ENCODE results near the gene B3GAT3.

The B3GAT3 gene

DNA sequence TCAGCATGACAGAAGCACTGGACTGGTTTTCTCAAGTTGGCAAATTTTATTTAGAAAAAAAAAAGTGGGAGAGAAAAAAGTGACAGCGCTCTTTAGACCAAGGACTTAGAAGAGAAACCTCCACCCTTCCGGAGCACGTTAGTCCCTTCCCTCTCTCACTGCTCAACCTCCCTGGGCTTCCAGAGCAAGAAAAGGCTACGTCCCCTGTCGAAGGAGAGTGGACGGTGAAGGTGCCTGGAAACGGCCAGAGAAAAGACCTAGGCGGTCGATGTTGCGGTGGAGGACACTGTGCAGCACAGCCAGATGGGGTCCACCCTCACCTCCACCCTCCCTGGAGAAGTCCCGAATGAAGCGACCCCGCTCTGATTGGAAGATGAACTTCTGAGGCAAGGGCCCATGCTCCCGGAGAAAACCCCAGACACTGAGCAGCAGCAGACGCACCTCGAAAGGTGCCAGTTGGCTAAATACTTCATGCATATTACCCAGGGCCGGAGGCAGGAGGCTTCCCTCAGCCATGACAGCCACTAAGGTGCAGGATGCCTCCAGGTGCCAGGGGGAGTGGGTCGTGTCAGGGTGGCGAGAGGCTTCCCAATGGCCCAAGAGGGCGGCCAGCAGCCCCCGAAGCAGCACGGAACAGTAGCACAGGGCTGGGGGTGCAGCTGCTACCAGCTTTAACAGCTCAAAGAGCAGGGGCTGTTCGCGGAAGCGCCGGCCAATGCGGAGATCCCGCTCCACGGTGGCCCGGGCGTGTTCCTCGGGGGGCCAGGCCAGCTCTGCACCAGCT lies 25.2 kb upstream of the B3GAT3 start:
- Histone ChIP-seq H2AFZ (ENCODE audit: low read depth, low read length) (peak overlapping the region; percentile 48; the same call in 1 of the 2 replicates), H3K4me3 (ENCODE audit: low read depth in 1 of 2, low read length in 2 of 2) (peak overlapping the region in 1 of 2 experiments; percentile 49; a peak in 2 of 4 replicates), H3K4me1 (ENCODE audit: insufficient read depth, low read length) (peaks cover 45% of the 10 kb centered on the region), H4K20me1 (ENCODE audit: insufficient read depth, low read length) (peaks cover 16% of the 10 kb centered on the region), H3K79me2 (ENCODE audit: insufficient read depth, low read length) (peaks cover 81% of the 10 kb centered on the region), H3K4me2 (ENCODE audit: insufficient read depth, low read length) (peak overlapping the region; percentile 70), H3K27me3 (ENCODE audit: insufficient read depth, low read length, poor library complexity) (no peaks in the 10 kb centered on the region), H3K9ac (ENCODE audit: low read depth, low read length) (peak overlapping the region; percentile 43), H3K36me3 (ENCODE audit: insufficient read depth, low read length) (peaks cover 49% of the 10 kb centered on the region), H3K9me3 (ENCODE audit: insufficient read depth, low read length, severe bottlenecking) (no peaks in the 10 kb centered on the region), H3K27ac (ENCODE audit: low read length) (peak overlapping the region; percentile 66)
- DNase-seq (no peak), ATAC-seq (ENCODE audit: insufficient read depth, low read depth) (no peak; the same call in 2 of the 3 replicates)
- TF ChIP-seq, protein P1, sequence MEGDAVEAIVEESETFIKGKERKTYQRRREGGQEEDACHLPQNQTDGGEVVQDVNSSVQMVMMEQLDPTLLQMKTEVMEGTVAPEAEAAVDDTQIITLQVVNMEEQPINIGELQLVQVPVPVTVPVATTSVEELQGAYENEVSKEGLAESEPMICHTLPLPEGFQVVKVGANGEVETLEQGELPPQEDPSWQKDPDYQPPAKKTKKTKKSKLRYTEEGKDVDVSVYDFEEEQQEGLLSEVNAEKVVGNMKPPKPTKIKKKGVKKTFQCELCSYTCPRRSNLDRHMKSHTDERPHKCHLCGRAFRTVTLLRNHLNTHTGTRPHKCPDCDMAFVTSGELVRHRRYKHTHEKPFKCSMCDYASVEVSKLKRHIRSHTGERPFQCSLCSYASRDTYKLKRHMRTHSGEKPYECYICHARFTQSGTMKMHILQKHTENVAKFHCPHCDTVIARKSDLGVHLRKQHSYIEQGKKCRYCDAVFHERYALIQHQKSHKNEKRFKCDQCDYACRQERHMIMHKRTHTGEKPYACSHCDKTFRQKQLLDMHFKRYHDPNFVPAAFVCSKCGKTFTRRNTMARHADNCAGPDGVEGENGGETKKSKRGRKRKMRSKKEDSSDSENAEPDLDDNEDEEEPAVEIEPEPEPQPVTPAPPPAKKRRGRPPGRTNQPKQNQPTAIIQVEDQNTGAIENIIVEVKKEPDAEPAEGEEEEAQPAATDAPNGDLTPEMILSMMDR (IDR thresholded peaks at IDR 0.05; ENCODE audit: borderline replicate concordance, extremely low read depth, low read length, poor library complexity, severe bottlenecking), result no peak
- no peak for TF ChIP-seq EZH2 (IDR thresholded peaks at IDR 0.05; ENCODE audit: borderline replicate concordance, low read depth, low read length, severe bottlenecking)

DNA sequence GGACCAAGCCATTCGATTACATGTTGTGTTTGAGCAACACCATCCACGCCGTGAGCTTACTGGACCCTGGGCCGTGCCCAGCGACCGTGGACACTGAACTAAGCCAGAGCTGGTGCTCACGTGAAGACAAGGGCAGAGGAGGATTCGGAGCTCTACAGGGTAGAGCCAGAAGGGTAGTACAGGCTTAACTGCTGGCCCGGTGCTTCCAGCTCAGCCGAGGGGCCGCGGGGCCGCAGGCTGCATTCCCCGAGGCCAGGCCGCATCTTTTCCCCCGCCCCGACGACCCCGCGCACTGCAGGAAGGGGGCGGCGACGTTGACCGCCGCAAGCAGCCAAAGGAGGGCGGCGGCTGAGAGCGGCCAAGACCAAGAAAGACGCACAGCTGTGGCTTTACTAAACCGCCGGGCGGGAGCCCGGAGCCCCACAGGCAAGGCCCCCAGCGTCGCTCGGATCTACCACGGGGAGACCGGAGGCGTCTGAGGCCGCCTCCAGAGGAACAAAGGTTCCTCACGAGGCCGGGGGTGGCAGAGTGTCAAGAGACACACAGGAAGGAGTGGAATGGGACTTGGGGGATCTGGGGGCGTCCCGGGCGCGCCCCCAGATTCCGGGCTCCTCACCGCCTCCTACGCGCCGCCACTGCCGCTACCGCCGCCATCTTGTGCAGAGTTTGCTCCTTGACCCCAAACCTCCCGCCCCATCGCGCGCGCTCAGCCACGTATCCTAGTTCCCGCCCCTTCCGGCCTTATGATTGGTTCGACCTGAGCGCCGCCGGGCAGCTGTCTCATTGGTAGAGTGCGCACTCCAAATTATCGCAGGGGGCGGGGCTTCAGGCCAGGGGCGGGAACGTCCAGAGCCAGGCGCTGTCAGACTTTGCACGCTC lies 24.4 kb upstream of the B3GAT3 start, which contains the start of gene GANAB:
Gene GANAB (minus strand): TSS at position 668 of the 879 bp plus-strand sequence. CDS start 14 bp downstream, at position 654.
- H3K36me3 ChIP-seq (ENCODE audit: insufficient read depth, low read length), result peaks cover 49% of the 10 kb centered on the region
- no peaks in the 10 kb centered on the region for H3K9me3 ChIP-seq (ENCODE audit: insufficient read depth, low read length, severe bottlenecking)
- H3K27ac ChIP-seq (ENCODE audit: low read length), result peak within 1 kb of the TSS; percentile 87
- H3K27me3 ChIP-seq (ENCODE audit: insufficient read depth, low read length, poor library complexity), result no peaks in the 10 kb centered on the region
- H4K20me1 ChIP-seq (ENCODE audit: insufficient read depth, low read length), result peaks cover 16% of the 10 kb centered on the region
- peak within 1 kb of the TSS; percentile 72 for H2AFZ ChIP-seq (ENCODE audit: low read depth, low read length)
- peaks cover 36% of the 10 kb centered on the region for H3K4me1 ChIP-seq (ENCODE audit: insufficient read depth, low read length)
- H3K79me2 ChIP-seq (ENCODE audit: insufficient read depth, low read length), result peaks cover 81% of the 10 kb centered on the region
- peak within 1 kb of the TSS; percentile 92 for H3K9ac ChIP-seq (ENCODE audit: low read depth, low read length)
- DNase-seq (peak; percentile 99), ATAC-seq (ENCODE audit: insufficient read depth, low read depth) (peak; percentile 96)
- H3K4me3 ChIP-seq (ENCODE audit: low read depth in 1 of 2, low read length in 2 of 2), result peak within 1 kb of the TSS; percentile 37 to 63; a peak in 3 of 4 replicates
- TF ChIP-seq, protein P1 (IDR thresholded peaks at IDR 0.05; ENCODE audit: borderline replicate concordance, extremely low read depth, low read length, poor library complexity, severe bottlenecking), result no peak
- TF ChIP-seq EZH2 (IDR thresholded peaks at IDR 0.05; ENCODE audit: borderline replicate concordance, low read depth, low read length, severe bottlenecking), result no peak
- H3K4me2 ChIP-seq (ENCODE audit: insufficient read depth, low read length), result peak within 1 kb of the TSS; percentile 85

DNA sequence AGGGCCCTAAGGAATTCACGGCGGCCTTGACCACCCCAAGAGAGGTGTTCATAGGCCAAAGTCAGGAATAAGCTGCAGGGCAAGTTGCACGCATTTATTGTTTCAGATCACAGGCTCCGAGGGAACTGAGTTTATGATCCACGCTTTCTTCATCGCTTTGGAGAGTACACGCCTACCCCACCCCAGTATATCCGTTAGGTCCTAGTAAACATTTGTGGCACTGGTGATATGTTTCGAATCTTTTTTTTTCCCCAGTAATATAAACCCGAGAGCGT lies 23.8 kb upstream of the B3GAT3 start:
- Histone ChIP-seq H3K4me2 (ENCODE audit: insufficient read depth, low read length) (peak overlapping the region; percentile 85), H4K20me1 (ENCODE audit: insufficient read depth, low read length) (peaks cover 16% of the 10 kb centered on the region), H3K9me3 (ENCODE audit: insufficient read depth, low read length, severe bottlenecking) (no peaks in the 10 kb centered on the region), H3K4me1 (ENCODE audit: insufficient read depth, low read length) (peaks cover 36% of the 10 kb centered on the region), H3K36me3 (ENCODE audit: insufficient read depth, low read length) (peaks cover 47% of the 10 kb centered on the region), H3K9ac (ENCODE audit: low read depth, low read length) (peak overlapping the region; percentile 92), H3K27me3 (ENCODE audit: insufficient read depth, low read length, poor library complexity) (no peaks in the 10 kb centered on the region), H3K4me3 (ENCODE audit: low read depth in 1 of 2, low read length in 2 of 2) (peak overlapping the region; percentile 37 to 63; a peak in 3 of 4 replicates), H3K79me2 (ENCODE audit: insufficient read depth, low read length) (peaks cover 82% of the 10 kb centered on the region), H3K27ac (ENCODE audit: low read length) (peak overlapping the region; percentile 87), H2AFZ (ENCODE audit: low read depth, low read length) (peak overlapping the region; percentile 72; the same call in 1 of the 2 replicates)
- ATAC-seq (ENCODE audit: insufficient read depth, low read depth) (no peak), DNase-seq (no peak)
- no peak for TF ChIP-seq EZH2 (IDR thresholded peaks at IDR 0.05; ENCODE audit: borderline replicate concordance, low read depth, low read length, severe bottlenecking)
- TF ChIP-seq, protein P1 (IDR thresholded peaks at IDR 0.05; ENCODE audit: borderline replicate concordance, extremely low read depth, low read length, poor library complexity, severe bottlenecking), result no peak

Data from DND-41 (cell line).